Stimulated activated CD4-positive, alpha-beta T cell treated with anti-CD3 and anti-CD28 coated beads, Interleukin-1b, Interleukin-23, amount 100 ng/mL, for 48 hours (primary cell): Measurements from ENCODE around the gene MYCBP2.

Experiments
- DNase-seq: peaks from one replicate; pipeline ENCODE4 v3.0.0-alpha.2; 2020

MYCBP2 gene

DNA sequence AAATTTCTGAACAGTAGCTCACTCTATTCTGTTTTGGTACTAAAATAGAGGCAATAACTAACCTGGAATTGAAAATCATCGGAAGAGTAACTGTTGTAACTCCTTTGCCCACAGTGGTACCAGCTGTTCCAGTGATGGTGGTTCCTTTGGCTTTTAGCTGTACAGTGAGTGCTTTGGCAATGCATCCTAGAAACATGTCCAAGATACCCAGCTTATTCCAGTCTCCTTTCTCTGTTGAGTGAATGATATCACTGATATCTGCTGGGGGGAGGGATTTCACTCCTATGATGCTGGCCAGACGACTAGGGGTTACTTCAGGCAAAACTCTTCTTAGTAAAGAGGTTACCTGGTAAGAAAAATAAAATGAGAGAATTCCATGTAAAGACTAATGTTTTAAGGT is 259.4 kb downstream of the MYCBP2 start:
- DNase-seq = no peak

DNA sequence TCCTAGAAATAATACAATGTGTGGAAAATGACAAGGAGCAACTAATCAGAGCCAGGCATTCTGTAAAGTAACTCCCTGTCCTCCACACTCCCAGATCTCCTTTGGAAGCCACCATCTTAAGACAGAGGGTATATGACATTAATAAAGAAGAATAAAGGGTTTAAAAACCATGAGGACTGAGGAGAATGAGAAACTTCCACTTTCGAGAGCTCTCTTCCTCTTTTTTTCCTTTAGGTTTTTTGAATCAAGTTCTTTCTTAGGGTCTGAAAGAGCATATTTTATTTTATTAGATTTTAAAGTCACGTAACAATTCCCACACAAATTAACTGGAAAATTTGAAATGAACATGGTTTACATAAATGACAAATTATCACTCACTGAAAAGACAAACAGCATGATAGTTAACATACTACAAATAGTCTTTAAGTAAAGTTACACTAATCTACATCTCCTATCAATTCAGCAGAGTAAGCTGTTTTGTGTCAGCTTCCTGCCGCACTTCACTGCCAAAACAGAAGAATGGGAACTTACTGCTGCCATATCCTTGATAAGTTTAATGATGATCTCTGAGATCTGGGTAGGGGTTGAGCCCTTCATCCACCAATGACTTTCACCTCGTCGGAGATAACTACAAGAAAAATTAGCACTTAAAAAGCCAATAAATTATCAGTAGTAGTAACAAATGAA is 261.3 kb downstream of the MYCBP2 start:
- DNase-seq = no peak

DNA sequence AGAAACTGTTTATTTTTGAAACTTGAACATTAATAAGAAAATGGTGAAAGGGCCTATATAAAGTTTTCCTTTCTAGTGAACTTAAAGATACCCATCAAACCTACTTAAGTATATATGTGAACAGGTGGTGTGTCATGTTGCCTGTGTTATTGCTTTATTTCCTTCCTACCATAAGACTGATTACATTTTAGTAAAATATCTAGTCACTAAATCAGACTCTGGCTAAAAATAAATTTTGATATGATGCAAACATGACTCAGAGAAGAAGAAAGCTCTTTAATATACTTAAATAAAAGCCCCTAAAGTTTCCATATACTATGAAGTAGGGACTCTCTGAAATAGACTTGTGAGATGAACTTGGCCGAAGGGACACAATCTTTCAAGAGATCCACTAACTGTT is 264.8 kb downstream of the MYCBP2 start:
- no peak for DNase-seq

DNA sequence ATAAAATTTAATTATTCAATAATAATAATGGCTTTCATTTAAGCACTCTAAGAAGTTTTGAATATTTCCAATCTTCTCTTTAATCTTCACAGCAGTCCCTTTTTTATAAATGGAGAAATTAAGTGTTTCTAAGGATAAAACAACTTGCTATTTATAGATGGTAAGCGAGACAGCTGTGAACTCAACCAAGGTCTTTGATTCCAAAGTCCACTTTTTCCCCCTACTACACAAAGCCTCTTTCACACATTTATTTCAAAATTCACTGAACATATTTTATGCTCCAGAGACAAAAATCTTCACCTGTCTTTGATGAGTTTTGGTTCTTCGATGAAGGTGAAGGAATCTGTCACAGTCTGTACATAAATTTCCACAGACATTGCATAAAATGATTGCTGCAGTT is 265.5 kb downstream of the MYCBP2 start:
- DNase-seq = no peak

DNA sequence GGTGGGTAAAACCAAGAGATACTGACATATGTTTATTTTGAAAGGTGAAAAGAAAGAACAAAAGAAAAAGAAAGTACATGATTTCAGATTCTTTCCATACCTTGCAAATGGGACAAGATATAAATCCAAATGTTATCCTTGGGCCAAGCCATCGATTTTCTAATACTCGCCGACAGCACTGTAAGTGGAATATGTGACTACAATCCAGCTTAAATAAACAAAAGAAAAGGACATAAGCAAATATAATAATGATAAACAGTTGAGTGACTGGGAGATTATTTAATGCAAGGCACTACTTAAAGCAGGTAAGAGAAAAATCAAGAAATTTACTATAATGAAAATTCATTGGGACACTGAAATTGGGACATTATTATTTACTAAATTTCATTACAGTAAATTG is 270.0 kb downstream of the MYCBP2 start:
- DNase-seq = no peak

DNA sequence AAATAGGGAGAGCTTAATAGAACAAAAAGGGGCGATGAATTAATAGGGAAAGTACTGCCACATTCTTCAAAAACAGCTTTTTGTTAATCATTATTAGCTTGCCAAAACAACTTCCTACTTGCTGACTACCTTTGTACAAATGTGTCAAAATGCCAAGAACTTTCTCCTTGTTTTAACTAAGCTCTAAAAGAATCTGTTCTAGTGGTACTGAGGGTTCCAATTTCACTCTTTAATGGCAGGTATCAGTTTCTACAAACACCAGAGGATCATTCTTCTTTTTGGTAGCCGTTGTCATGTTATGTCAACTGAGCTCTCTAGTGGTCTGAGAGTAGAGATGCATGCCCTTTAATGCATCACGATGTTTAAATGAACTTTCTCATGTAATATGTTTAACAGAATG is 270.5 kb downstream of the MYCBP2 start:
- DNase-seq = no peak

DNA sequence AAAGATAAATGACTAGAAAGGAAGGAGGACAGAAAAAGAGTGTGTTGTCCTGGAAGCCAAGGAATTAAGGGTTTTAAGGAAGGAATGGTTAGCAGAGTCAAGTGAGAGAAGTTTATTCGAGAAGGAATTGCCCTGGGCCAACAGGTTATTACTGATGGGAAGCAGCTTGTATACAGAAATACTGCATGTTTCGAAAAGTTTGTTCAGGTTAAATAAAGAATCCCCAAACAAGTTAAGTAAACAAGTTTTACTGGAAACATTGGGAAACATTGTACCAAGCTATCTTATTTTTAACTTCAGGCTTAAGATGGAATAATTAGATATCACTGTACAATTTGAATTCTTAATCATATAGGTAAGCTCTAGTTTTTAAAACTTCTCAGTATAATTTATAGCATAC is 271.7 kb downstream of the MYCBP2 start:
- no peak for DNase-seq

DNA sequence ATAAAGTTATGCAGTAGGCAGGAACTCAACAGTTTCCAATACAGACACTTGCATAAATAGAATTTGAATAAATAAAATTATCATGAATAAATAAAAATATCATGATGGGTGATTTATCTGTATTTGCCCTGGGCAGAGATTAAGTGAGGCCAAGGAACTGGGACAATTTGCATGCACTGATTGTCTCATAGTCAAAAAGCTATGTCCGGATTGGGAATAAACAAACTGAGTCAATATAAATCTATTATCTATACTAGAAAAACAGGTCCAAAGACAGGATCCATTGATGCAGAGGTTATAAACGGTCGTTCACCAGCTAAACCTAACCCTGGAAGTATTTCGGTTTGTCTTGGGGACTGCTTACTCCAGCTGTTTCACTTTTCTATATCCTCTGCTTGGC is 273.7 kb downstream of the MYCBP2 start:
- DNase-seq = no peak

DNA sequence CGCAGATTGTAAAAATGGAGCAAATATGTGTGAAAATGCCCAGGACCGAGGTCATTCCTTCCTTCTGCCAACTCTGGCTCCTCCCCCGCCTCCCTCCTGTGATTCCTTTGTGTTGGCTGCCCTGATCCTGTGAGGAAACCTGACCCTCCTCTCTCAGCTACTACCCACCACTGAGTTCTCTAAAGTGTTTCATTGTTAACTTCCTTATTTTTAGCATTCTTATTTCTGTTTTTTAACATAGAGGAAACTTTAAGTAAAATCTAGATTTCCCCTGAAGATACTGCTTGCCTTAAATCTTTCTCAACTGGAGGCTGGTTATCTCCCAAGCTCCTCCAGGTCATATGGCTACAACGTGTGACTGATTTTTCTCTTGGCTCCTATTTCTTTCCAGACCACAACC is 278.2 kb downstream of the MYCBP2 start:
- no peak for DNase-seq

DNA sequence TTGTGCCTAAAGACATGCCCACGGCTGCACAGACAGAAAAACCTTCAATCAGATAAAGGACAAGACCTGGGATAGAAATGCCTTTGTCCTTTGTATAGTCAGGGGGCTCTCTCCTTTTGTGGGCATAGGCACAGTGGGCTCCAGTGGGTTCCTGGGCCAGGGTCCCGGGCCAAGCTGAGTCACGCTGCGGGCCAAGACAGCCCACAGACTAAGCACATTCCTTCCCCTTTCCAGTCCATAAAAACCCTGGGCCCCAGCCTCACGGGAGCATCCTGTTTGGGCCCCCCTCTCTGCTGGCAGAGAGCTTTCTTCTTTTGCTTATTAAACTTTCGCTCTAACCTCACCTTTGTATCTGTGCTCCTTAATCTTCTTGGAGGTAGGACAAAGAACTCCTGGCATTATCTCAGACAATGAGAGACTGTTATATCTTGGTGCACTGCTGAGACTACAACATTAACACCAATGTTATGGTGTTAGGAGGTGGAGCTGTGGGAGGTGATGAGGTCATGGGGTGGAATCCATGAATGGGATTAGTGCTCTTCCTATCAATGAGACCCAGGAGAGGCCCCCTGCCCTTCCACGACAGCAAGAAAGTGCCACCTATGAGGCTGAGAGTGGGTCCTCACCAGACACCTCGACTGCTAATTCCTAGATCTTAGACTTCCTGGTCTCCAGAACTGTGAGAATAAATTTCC is 279.1 kb downstream of the MYCBP2 start:
- DNase-seq = no peak

DNA sequence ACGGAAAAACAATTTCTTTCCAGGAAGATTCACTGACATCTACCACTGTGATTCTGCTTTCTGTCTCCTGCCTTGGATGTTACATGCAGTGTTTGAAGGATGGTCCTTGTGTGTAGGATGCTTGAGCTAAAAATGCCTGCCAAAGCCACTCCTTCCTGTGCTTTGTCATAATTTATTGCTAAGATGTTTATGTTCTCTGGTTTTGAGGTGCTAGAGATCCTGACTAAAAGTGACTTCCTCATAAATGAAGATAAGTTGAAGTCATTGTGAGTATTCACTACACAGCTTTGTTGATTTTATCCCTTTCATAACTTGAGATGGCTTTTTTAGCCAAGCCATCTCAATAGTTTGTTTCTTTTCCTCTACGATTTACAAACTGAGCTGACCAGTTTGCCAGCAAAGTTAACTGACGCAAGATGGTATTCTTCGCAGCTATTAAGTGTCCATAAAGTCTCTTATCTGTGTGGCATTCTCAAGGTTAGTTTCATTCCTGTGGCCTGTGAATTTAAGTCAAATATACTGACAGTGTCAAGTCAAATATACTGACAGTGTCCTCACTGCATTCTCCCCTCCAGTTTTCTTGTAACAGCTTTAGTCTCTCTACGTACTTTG is 284.2 kb downstream of the MYCBP2 start:
- DNase-seq = no peak

DNA sequence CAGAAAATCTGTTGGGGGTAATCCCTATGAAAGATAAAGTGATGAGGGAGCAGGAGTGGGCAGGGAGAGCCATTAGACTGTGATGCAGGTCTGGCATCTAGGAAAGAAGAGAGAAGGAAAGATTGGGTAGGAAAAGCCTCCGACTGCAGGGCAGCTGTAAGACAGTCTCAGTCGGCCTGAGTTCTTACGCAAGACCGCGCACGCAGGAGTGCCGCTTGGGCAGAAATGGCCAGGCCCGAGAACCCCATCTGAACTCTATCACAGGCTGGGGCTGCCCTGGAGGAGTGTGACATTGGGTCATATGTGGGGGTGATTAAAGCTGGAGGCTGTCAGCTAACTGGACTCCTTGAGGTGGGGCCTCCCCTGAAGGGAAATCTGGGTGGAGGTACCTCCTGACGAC is 286.1 kb downstream of the MYCBP2 start:
- DNase-seq = no peak

DNA sequence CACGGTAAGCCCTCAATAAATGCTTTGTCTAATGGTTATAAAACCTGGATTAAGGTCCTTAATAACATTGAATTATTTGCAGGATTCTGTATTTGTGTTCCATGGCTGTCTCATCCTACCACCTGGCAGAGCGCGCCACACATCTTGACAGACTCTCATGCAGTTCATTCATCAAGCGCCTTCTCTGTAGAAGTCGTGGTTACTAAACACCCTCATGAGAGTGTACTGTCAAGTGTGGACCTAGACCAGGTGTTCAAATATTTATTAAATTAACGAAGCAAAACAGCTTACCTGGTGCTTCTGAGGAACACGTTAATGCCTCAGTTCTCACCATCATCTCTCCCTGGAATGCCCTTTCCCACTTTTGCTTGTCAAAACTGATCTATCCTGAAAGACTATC is 286.8 kb downstream of the MYCBP2 start:
- no peak for DNase-seq

DNA sequence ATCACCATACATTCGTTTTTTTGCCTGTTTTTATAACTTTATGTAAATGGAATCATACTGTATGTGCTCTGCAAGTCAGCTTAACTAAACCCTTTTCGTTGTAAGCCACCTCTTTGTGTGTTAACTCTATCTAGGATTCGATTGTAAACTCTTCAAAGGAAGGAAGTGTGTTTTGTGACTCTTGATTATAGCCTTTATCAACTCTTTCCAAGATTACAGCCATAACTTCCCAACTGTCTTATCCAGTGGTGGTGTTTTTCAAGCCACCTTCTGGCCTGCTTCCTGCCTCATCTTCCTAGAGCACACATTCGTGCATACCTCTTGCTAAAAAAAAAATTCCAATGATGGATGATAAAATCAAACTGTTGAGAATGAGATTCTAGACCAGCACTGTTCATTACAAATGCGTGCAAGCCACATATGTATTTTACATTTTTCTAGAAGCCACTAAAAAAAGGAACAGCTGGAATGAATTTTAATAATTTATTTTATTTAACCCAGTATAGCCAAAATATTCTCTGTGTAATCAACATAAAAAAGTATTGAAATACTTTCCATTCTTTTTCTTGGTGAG is 287.9 kb downstream of the MYCBP2 start:
- no peak for DNase-seq

DNA sequence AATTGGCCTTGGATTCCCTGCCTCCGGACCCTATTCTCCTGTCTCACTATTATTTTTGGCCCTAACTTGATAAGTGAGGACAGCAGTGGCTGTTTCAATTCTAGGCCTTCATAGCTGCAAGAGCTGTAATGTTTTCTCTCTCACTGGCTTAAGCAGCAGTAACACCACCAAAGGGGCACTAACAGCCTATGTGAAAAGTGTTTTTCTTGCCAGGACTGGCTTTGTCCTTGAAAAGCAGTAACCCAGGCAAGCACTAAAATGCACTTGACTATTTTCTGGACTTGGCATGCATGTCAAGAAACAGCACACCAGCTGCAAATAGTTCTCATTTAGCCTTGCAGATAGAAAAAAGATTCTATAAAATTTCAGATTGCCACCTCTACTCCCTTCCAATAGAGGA is 290.6 kb downstream of the MYCBP2 start:
- no peak for DNase-seq

DNA sequence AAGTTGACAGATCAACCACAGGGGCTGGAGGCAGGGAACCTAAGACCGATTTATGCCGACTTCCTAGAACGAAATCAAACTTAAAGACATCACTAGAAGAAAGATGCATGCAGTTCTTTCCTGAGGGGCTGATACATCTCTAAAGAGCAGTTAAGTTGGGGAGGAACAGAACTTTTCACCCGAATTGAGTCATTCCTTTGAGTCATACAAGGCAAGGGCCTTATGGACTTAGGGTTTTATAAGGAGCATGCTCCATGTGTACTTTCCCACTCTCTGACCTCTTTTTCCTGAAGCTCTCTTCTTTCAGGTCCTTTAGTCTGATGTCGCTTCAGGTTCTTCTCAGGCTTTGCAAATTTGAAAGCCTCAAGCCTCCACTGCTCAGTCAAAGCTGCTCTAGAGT is 292.0 kb downstream of the MYCBP2 start:
- DNase-seq = no peak

DNA sequence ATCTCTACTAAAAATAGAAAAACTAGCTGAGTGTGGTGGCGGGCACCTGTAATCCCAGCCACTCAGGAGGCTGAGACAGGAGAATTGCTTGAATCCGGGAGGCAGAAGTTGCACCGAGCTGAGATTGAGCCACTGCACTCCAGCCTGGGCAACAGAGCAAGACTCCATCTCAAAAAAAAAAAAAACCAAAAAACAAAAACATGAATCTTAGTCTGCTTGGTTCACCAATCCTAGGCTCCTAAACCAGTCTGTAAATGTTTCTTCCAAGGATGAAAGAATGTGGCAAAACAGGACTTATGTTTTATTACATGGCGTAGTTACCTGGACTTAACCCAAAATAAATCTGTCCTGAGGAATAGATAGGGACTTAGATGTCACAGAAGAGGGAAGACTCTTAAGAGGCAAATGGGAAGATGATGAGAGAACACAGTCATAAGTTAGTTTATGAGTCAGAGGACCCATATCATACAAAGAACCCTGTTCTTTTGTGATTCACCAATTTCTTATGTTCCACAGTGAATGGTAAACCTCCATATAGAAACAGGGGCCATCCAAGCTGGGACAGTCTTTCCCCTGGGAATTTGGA is 293.1 kb downstream of the MYCBP2 start:
- no peak for DNase-seq

DNA sequence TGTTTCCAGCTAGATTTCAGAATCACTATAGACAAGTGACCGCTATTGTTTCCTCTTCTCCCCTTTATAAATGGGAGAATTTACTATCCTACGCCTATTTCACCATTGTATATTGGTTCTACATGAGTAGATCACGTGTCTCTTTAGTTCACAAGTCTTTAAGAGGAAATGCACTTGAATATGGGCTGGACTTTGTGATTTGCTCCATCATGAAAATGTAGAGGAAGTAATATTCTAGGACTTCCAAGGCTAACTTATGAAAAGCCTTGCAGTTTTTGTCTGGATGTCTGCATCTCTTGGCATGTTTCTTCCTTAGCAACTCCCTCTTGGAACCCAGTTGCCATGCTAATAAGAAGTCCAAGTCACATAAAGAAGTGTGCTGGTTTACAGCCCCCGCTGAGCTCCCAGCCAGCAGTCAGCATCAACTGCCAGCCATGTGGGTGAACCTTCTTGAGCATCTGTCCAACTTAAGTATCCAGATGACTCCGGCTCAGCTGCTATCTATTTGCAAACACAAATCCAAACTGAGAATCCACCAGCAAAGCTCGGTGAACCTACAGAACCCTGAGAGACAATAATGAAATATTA is 295.1 kb downstream of the MYCBP2 start:
- DNase-seq = no peak

DNA sequence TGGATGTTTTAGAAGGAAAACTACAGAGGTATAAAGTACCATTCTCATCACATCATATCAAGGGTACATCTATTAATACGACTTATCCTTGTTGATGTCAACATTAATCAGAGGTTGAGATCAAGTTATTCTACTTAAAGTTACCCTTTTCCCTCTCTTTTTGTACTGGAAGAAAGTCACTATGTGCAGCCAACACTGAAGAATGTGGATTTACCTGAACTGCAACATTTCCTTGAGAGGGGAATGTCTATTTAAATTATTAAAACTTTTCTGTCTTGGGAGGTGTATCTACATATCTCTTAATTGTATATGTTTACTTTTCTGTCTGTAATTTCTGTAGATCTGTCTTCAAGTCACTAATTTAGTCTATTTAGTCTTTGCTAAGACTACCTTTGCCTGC is 297.5 kb downstream of the MYCBP2 start:
- no peak for DNase-seq

DNA sequence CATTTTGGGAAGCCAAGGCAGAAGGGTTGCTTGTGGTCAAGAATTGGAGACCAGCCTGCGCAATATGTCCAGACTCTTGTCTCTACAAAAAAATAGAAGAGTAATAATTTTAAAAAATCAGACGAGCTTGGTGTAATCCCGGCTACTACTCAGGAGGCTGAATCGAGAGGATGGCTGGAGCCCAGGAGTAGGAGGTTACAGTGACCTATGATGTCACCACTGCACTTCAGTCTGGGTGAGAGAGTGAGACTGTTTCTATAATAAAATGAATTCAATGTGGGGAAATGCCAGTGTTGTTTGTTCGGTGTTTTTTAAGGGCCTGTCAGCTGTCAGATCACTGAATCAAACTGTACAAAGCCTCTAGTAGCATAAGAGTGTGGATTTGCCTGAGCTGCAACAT is 298.7 kb downstream of the MYCBP2 start:
- DNase-seq = no peak

DNA sequence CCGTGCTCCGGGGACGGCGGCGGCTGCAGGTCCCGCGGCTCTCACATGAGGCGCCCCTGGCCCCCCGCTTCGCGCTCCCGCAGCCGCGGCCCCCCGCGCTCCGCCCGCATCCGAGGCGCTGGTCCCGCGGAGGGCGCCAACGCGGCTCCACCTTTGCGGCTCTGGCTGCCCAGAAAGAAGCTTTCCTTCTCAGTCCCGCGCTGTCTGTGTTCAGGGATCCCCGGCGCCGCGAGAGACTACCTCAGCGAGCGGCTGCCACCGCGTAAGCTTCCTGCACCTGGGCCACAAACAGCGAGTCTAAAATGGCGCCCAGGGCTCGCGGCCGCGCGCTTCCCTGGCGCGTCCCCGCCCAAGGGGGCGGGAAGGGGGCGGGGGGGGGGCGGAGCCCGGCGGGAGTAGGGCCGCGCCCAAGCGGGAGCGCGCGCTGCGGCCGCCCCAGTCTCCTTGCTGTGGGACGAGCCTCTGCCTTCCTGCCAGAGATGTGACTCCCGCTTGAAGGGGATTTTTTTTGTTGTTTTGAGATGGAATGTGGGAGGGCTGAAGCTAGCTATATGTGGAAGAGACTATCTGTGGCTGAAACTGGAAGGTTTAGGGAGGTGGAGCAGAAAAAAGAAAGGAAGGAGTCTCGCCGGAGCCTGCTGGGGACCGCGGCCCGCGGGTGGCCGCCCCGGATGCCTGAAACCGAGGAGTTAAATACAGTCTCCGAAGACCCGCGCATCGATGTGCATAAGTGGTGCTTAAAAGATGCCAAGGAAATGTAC is 299.9 kb downstream of the MYCBP2 start, which contains the start of gene FBXL3:
FBXL3 (minus strand) TSS at position 299 of the 761 bp plus-strand sequence. CDS start 5,299 bp downstream, outside the sequence.
- DNase-seq = peak; percentile 82

DNA sequence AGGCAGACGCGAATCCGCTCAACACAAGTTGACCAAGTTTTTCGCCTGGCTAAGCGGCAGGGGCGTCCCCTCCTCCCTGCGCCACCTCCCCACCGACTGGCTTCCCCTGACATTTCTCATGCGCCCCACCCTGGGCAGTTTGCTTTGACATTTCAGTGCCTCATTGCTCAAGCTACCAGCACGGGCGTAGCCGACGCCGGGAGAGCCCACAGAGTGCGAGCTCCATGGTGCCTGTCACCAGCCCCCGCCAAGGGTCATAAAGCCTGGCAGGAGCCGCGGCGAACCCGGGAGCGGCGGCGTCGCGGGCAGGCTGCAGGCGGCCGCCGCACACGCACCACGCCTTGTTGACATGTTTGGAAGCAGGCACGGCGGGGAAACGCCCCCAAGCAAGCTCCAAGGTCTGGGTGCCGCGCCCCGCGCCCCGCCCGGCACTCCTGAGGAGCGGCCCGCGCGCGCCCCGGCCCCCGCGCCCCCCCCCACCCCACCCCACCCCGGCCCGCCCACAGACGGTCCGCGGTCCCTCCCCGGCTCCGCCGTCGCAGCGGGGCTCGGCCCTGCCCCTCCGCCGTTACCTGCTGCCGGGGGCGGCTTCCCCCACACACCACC is 300.5 kb downstream of the MYCBP2 start:
- peak; percentile 76 for DNase-seq
